Brain microvascular endothelial cell (primary cell): ENCODE results near the gene STAM.
A peak's percentile ranks its signal among the peaks of the same experiment; 100 is the strongest.

Experiments
- DNase-seq: peaks from one replicate; pipeline ENCODE4 v3.0.0-alpha.2; 2020
- H3K27ac ChIP-seq: fragments of 250-450 bp; sonication (Bioruptor Pico); 2 replicates; pipeline ENCODE4 v1.5.1; 2020; ENCODE audit warnings: mild to moderate bottlenecking, moderate library complexity
- H3K27me3 ChIP-seq: fragments of 250-450 bp; sonication (Bioruptor Pico); replicated peaks from 2 replicates; pipeline ENCODE4 v1.5.1; 2020; ENCODE audit warnings: mild to moderate bottlenecking
- H3K36me3 ChIP-seq: fragments of 250-450 bp; sonication (Bioruptor Pico); replicated peaks from 2 replicates; pipeline ENCODE4 v1.5.1; 2020; ENCODE audit warnings: mild to moderate bottlenecking
- H3K4me3 ChIP-seq: 2 replicates; pipeline ENCODE4 v1.5.1; 2011; ENCODE audit warnings: low read depth, mild to moderate bottlenecking, control low read depth, low read length, moderate library complexity
- in situ Hi-C: cut with HindIII; loops from 2 replicates; pipeline ENCODE4 v1.10.0; 2017; ENCODE audit warnings: low sequenced_read_pairs, low pct_ligation_motif_present
- TF ChIP-seq, protein P1 (sequence below): IDR thresholded peaks from 2 replicates; pipeline ENCODE4 v1.5.1; 2011; ENCODE audit warnings: low read depth, mild to moderate bottlenecking, moderate library complexity, low read length, control low read depth, inconsistent platforms; ENCODE audit errors: missing control alignments

STAM gene

DNA sequence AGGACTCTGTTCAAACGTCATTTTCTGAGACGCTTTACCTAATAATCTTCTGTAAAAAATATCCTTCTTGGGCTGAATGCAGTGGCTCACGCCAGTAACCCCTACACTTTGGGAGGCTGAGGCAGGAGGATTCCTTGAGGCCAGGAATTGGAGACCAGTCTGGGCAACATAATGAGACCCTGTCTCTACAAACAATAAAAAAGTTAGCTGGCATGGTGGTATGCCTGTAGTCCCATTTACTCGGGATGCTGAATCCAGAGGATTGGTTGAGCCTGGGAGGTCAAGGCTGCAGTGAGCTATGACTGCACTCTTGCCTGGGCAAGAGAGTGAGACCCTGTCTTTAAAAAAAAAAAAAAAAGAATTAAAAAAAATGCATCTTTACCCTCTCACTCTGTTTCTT is 5.1 kb downstream of the STAM start:
- no peak overlapping the region for H3K27ac ChIP-seq

GRCh38 chr10:17649836-17650235 is 5.9 kb downstream of the STAM start:
- Histone ChIP-seq H3K27ac (peak overlapping the region; percentile 27), H3K36me3 (no peaks in the 10 kb centered on the region), H3K4me3 (no peak overlapping the region), H3K27me3 (no peaks in the 10 kb centered on the region)
- DNase-seq: peak; percentile 39
- TF ChIP-seq, protein P1, sequence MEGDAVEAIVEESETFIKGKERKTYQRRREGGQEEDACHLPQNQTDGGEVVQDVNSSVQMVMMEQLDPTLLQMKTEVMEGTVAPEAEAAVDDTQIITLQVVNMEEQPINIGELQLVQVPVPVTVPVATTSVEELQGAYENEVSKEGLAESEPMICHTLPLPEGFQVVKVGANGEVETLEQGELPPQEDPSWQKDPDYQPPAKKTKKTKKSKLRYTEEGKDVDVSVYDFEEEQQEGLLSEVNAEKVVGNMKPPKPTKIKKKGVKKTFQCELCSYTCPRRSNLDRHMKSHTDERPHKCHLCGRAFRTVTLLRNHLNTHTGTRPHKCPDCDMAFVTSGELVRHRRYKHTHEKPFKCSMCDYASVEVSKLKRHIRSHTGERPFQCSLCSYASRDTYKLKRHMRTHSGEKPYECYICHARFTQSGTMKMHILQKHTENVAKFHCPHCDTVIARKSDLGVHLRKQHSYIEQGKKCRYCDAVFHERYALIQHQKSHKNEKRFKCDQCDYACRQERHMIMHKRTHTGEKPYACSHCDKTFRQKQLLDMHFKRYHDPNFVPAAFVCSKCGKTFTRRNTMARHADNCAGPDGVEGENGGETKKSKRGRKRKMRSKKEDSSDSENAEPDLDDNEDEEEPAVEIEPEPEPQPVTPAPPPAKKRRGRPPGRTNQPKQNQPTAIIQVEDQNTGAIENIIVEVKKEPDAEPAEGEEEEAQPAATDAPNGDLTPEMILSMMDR: no peak
- in situ Hi-C loops: no loop called here

More for the DNA sequence above, 5.1 kb downstream of the STAM start:
- H3K4me3 ChIP-seq: no peak overlapping the region
- no peaks in the 10 kb centered on the region for H3K36me3 ChIP-seq
- TF ChIP-seq, protein P1: no peak
- H3K27me3 ChIP-seq: no peaks in the 10 kb centered on the region
- in situ Hi-C loops: no loop called here
- no peak for DNase-seq

DNA sequence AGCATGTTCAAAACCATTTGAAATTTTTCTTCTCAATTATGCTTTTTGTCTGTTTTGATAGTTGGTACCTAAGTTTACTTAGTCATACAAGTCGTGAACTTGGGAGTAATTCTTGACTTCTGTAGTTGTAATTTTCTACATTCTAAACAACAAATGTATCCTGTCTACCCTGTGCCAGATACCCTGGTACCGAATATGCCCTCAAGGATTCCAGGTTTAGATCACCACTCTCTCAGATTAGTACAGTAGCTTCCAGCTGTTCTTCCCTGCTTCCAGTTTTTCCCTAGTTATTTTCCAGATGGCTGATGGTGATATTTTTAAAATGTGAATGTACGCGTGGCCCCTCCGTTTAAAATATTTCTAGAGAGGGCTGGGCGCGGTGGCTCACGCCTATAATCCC is 6.5 kb downstream of the STAM start:
- peak overlapping the region; percentile 27 for H3K27ac ChIP-seq
- DNase-seq: no peak
- no peaks in the 10 kb centered on the region for H3K27me3 ChIP-seq
- TF ChIP-seq, protein P1: no peak
- H3K36me3 ChIP-seq: no peaks in the 10 kb centered on the region
- in situ Hi-C loops: no loop called here
- no peak overlapping the region for H3K4me3 ChIP-seq

- TF ChIP-seq, protein P1: no peak
- in situ Hi-C loops: no loop called here
- H3K4me3 ChIP-seq: no peak overlapping the region
Measured at GRCh38 chr10:17651896-17652295, 7.9 kb downstream of the STAM start.

DNA sequence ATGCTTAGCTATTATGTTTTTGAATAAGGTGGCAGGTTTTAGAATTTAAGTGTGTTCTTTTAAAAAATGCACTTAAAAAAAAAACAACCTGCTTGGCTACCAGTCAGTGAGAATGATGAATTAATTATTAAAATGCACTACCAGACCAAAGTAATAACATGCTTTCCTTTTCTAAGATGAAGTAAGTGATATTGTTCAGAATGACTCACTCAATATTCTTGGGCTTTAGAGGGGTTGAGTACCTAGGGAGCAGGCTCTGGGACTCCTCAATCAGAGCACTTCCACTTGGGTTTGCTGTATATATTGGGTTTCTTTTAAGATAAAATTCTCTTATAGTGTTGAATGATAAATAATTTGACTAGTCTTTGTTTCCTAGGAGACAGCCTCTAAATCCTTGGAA is 8.6 kb downstream of the STAM start:
- in situ Hi-C loops: no loop called here
- TF ChIP-seq, protein P1: no peak
- Histone ChIP-seq H3K36me3 (no peaks in the 10 kb centered on the region), H3K27me3 (no peaks in the 10 kb centered on the region), H3K4me3 (no peak overlapping the region), H3K27ac (no peak overlapping the region)
- no peak for DNase-seq

More at GRCh38 chr10:17651896-17652295, 7.9 kb downstream of the STAM start:
- no peaks in the 10 kb centered on the region for H3K36me3 ChIP-seq
- DNase-seq: no peak
- H3K27ac ChIP-seq: no peak overlapping the region
- no peaks in the 10 kb centered on the region for H3K27me3 ChIP-seq

DNA sequence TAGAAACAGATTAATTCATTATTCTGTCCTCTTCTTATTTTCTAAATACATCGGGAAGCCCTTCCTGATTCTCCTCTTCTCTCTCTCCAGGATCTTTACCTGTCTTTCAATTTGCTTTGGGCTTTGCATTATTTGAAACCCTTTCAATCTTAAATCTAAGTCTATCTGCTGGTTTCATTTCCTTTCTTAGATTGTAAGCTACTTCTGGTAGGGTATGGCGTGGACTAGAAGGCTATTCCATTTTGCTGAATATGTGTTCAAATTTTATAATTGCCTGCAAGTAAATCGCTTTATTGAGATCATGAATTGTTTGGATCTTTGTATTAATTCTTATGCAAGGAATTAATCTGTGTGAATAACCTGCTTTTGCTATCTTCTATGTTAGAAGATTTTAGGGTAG is 11.1 kb downstream of the STAM start:
- no peak for DNase-seq
- Histone ChIP-seq H3K4me3 (no peak overlapping the region), H3K36me3 (no peaks in the 10 kb centered on the region), H3K27me3 (no peaks in the 10 kb centered on the region), H3K27ac (peak overlapping the region; percentile 59)
- in situ Hi-C loops: no loop called here
- TF ChIP-seq, protein P1: no peak
